Measurements from ENCODE around the gene AP5S1.

- no peak for TF ChIP-seq EZH2 (IDR thresholded peaks at IDR 0.05; ENCODE audit: insufficient read depth, poor library complexity, severe bottlenecking)
- TF ChIP-seq EZH2phosphoT487 (IDR thresholded peaks at IDR 0.05; ENCODE audit: insufficient read depth, low read depth) = no peak
Measured at GRCh38 chr20:3778976-3779375, 41.4 kb upstream of the AP5S1 start.
